SK-N-SH treated with all-trans-retinoic acid at 6 μM for 48 hours (cell line): ENCODE data around the gene SLC6A18.

Source experiments
- GLIS3 ChIP-seq: fragments of 250-450 bp; sonication (Bioruptor Pico); IDR thresholded peaks from 2 replicates; pipeline ENCODE4 v1.5.0; 2020; ENCODE audit warnings: mild to moderate bottlenecking, moderate library complexity
- ISL1 ChIP-seq: fragments of 250-450 bp; sonication (Bioruptor Pico); IDR thresholded peaks from 2 replicates; pipeline ENCODE4 v2.1.2; 2022; ENCODE audit warnings: mild to moderate bottlenecking, moderate library complexity
- ZC3H10 ChIP-seq: fragments of 250-450 bp; sonication (Bioruptor Pico); IDR thresholded peaks from 2 replicates; pipeline ENCODE4 v1.5.1; 2021; ENCODE audit warnings: mild to moderate bottlenecking, moderate library complexity
- ZFP30 ChIP-seq: fragments of 450-650 bp; formaldehyde crosslinking; IDR thresholded peaks from 2 replicates; pipeline ENCODE4 v1.5.0; 2022; ENCODE audit warnings: mild to moderate bottlenecking, moderate library complexity

DNA sequence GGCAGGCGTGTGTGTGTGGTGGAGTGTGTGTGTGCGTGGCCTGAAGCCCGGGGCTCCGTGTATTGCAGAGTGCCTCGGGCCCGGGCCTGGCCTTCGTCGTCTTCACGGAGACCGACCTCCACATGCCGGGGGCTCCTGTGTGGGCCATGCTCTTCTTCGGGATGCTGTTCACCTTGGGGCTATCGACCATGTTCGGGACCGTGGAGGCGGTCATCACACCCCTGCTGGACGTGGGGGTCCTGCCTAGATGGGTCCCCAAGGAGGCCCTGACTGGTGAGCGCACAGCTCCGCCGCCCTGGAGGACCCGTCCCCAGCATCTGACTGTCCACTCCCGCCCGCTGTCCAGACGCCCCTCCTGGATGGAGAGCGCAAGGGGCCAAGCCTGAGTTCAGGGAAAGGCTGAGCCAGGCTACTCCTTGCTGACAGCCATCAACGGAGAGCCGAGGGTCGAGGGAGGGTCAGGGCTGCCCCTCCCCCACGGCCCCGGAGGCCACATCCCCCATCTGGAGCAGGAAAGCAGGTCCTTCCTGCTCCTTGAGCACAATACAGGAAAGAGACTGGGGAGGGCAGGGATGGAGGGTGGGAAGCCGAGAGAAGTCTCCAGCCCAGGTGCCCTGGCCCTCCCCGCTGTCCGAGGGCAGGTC, 18.4 kb downstream of the SLC6A18 start:
- TF ChIP-seq GLIS3 (CRISPR knock-in tag) (no peak), ISL1 (CRISPR knock-in tag) (no peak), ZC3H10 (CRISPR knock-in tag) (no peak), ZFP30 (no peak)
